ENCODE results near the gene DIP2B. TPM values are rescaled to one million over a fixed set of nuclear protein-coding genes. Genes with fewer than 3 reads are reported as not detected.

Gene DIP2B
- total and polyA plus RNA-seq, 2 of the 13 experiments (the other 11 are each of a cell fraction or from before 2014, with no cell fraction given) = 32.1 to 35.8 TPM

DNA sequence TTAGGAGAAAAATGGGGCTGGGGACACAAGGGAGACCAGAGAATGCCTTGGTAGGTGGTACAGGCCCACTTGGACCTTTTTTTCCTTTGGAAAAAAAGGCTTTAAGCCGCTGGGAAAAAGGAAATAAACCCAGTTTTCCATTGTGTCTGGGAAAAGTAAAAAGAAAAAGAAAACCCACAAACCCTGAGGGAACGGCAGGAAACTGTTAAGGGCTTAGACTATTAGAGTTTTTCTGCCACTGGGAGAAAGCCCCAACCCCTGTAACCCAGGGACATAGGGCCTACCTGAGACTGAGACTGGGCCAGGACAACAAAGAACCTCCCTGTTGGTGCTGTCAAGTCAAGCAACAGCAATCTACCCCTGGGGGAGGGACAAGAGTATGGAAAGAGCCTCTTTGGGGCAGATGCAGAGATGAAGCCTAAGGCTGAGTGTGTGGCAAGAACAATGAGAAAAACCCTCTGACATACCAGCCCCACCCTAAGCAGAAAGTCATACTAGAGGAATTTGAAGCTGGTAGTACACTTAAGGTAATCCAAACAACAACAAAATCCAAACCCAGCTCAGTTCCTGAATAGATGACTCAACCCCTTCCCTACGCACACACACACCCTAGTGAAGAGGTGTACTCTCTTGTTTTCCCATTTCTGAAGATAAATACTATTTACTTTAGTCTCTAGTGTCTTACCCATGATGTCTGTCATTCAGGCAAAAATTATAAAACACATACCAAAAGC lies 281.9 kb downstream of the DIP2B start:
- Histone ChIP-seq H3K9ac (ENCODE audit: insufficient read depth, low read depth, low read length) (peak overlapping the region; percentile 55; the same call in 1 of the 2 replicates), H3K4me2 (ENCODE audit: low read depth, low read length) (0 out of 2 replicates have a peak overlapping the region, but pooled peaks have one; percentile 19)
- in situ Hi-C loops (cut with HindIII; ENCODE audit: extremely low pct_ligation_motif_present, low pct_unique_long_range_greater_than_20kb) = no loop called here
- TF ChIP-seq ATF7-NPFF (CRISPR knock-in tag; IDR thresholded peaks at IDR 0.05; ENCODE audit: low read depth) = no peak
- TF ChIP-seq POLR2AphosphoS2 (IDR thresholded peaks at IDR 0.05; ENCODE audit: low read depth, low read length) = no peak
- TF ChIP-seq FOXM1 (CRISPR knock-in tag; IDR thresholded peaks at IDR 0.05) = no peak
- TF ChIP-seq ELF3 (CRISPR knock-in tag; IDR thresholded peaks at IDR 0.05) = peak; percentile 68
- TF ChIP-seq ZFP90 (CRISPR knock-in tag; IDR thresholded peaks at IDR 0.05; ENCODE audit: borderline replicate concordance) = no peak
- TF ChIP-seq MBD4 (IDR thresholded peaks at IDR 0.05; ENCODE audit: borderline replicate concordance, low read length) = no peak
- TF ChIP-seq, protein P1, sequence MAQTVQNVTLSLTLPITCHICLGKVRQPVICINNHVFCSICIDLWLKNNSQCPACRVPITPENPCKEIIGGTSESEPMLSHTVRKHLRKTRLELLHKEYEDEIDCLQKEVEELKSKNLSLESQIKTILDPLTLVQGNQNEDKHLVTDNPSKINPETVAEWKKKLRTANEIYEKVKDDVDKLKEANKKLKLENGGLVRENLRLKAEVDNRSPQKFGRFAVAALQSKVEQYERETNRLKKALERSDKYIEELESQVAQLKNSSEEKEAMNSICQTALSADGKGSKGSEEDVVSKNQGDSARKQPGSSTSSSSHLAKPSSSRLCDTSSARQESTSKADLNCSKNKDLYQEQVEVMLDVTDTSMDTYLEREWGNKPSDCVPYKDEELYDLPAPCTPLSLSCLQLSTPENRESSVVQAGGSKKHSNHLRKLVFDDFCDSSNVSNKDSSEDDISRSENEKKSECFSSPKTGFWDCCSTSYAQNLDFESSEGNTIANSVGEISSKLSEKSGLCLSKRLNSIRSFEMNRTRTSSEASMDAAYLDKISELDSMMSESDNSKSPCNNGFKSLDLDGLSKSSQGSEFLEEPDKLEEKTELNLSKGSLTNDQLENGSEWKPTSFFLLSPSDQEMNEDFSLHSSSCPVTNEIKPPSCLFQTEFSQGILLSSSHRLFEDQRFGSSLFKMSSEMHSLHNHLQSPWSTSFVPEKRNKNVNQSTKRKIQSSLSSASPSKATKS (CRISPR knock-in tag; IDR thresholded peaks at IDR 0.05) = no peak
- no peak for TF ChIP-seq ZKSCAN8 (CRISPR knock-in tag; IDR thresholded peaks at IDR 0.05; ENCODE audit: borderline replicate concordance)
- TF ChIP-seq ZNF121 (CRISPR knock-in tag; IDR thresholded peaks at IDR 0.05) = no peak
- TF ChIP-seq, protein P2, sequence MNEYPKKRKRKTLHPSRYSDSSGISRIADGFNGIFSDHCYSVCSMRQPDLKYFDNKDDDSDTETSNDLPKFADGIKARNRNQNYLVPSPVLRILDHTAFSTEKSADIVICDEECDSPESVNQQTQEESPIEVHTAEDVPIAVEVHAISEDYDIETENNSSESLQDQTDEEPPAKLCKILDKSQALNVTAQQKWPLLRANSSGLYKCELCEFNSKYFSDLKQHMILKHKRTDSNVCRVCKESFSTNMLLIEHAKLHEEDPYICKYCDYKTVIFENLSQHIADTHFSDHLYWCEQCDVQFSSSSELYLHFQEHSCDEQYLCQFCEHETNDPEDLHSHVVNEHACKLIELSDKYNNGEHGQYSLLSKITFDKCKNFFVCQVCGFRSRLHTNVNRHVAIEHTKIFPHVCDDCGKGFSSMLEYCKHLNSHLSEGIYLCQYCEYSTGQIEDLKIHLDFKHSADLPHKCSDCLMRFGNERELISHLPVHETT (CRISPR knock-in tag; conservative IDR thresholded peaks at IDR 0.05) = no peak
- no peak for TF ChIP-seq ZKSCAN1 (IDR thresholded peaks at IDR 0.05; ENCODE audit: low read length)
- no peak for TF ChIP-seq CC2D1A (CRISPR knock-in tag; IDR thresholded peaks at IDR 0.05)
- no peak for TF ChIP-seq ZNF839 (CRISPR knock-in tag; IDR thresholded peaks at IDR 0.05; ENCODE audit: borderline replicate concordance)
- TF ChIP-seq, protein P3, sequence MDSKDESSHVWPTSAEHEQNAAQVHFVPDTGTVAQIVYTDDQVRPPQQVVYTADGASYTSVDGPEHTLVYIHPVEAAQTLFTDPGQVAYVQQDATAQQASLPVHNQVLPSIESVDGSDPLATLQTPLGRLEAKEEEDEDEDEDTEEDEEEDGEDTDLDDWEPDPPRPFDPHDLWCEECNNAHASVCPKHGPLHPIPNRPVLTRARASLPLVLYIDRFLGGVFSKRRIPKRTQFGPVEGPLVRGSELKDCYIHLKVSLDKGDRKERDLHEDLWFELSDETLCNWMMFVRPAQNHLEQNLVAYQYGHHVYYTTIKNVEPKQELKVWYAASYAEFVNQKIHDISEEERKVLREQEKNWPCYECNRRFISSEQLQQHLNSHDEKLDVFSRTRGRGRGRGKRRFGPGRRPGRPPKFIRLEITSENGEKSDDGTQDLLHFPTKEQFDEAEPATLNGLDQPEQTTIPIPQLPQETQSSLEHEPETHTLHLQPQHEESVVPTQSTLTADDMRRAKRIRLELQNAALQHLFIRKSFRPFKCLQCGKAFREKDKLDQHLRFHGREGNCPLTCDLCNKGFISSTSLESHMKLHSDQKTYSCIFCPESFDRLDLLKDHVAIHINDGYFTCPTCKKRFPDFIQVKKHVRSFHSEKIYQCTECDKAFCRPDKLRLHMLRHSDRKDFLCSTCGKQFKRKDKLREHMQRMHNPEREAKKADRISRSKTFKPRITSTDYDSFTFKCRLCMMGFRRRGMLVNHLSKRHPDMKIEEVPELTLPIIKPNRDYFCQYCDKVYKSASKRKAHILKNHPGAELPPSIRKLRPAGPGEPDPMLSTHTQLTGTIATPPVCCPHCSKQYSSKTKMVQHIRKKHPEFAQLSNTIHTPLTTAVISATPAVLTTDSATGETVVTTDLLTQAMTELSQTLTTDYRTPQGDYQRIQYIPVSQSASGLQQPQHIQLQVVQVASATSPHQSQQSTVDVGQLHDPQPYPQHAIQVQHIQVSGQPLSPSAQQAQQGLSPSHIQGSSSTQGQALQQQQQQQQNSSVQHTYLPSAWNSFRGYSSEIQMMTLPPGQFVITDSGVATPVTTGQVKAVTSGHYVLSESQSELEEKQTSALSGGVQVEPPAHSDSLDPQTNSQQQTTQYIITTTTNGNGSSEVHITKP (CRISPR knock-in tag; IDR thresholded peaks at IDR 0.05; ENCODE audit: low read depth) = no peak
- TF ChIP-seq ZFP37 (CRISPR knock-in tag; IDR thresholded peaks at IDR 0.05; ENCODE audit: borderline replicate concordance) = no peak
- no peak for TF ChIP-seq IRF2 (CRISPR knock-in tag; IDR thresholded peaks at IDR 0.05)
- no peak for TF ChIP-seq ZBTB42 (CRISPR knock-in tag; IDR thresholded peaks at IDR 0.05)

More for the DNA sequence above, 281.9 kb downstream of the DIP2B start:
- H3K4me1 ChIP-seq (ENCODE audit: insufficient read depth, low read length) = peaks cover 42% of the 10 kb centered on the region
- DNase-seq (ENCODE audit: low spot score) (peak; percentile 90), FAIRE-seq (no peak), ATAC-seq (peak; percentile 89)
- WGBS (ENCODE audit: low lambda C conversion rate) = 57% methylated on average over 3 of the region's 3 CpGs
- peaks cover 0 to 3% of the 10 kb centered on the region in 2 experiments; a peak in 2 of 5 replicates for H3K36me3 ChIP-seq (replicated peaks in 1 of 2; ENCODE audit: control insufficient read depth in 1 of 2, insufficient read depth in 2 of 2, low read length in 2 of 2)
- H2AFZ ChIP-seq (ENCODE audit: low read length) = no peak overlapping the region
- H4K20me1 ChIP-seq (ENCODE audit: insufficient read depth, low read length) = no peaks in the 10 kb centered on the region
- no peaks in the 10 kb centered on the region for H3K27me3 ChIP-seq (ENCODE audit: control insufficient read depth in 1 of 2, insufficient read depth in 2 of 2, low read length in 2 of 2)
- intact Hi-C loops (cut with micrococcal nuclease; ENCODE audit: unreplicated experiment) = no loop called here
- no peak overlapping the region for H3K4me3 ChIP-seq (replicated peaks in 1 of 3; ENCODE audit: insufficient read depth in 1 of 3, low read depth in 2 of 3, low read length in 3 of 3)
- ChIA-PET CTCF (ENCODE audit: low intra/inter-chr PET ratio, low total read pairs) (no interaction called here), POLR2A (interaction anchor here (0.6 to 2.6 kb wide), 7 partner anchors 9 to 239 kb away, joined by 3 to 28 read pairs (median 5); partner anchors contain the start of genes ATF1 and SLC11A2)
- no TSS peak for BruUV-seq (replicated peaks)
- peaks cover 10% of the 10 kb centered on the region for H3K79me2 ChIP-seq (ENCODE audit: insufficient read depth, low read length)
- no peaks in the 10 kb centered on the region for H3K9me3 ChIP-seq (ENCODE audit: low read length)
- H3K27ac ChIP-seq (ENCODE audit: extremely low read length, insufficient read depth, low read length) = peak overlapping the region; percentile 62
